ENCODE data around the gene PRDM10. TPM values are rescaled to one million over a fixed set of nuclear protein-coding genes. Genes with fewer than 3 reads are reported as not detected.

PRDM10 gene
- total RNA-seq, 1 donor from 2014 or later: 14.6 TPM

- no peak for DNase-seq
- no peak for TF ChIP-seq CTCF (IDR thresholded peaks at IDR 0.05)
- H3K27me3 Mint-ChIP-seq: peaks cover 2% of the 10 kb centered on the region
- H3K4me1 Mint-ChIP-seq: no peaks in the 10 kb centered on the region
- H3K36me3 Mint-ChIP-seq (ENCODE audit: low read depth): peaks cover 2% of the 10 kb centered on the region
- no peak for ATAC-seq (ENCODE audit: low read depth)
- no peak overlapping the region for H3K27ac Mint-ChIP-seq
- POLR2A ChIA-PET: no interaction called here
- CTCF ChIA-PET: no interaction called here
- intact Hi-C loops (cut with micrococcal nuclease): no loop called here
- no peak overlapping the region for H3K4me3 Mint-ChIP-seq
- no peaks in the 10 kb centered on the region for H3K9me3 Mint-ChIP-seq
These were observed 149.0 kb downstream of the PRDM10 start for GRCh38 chr11:129853518-129854231.

- TF ChIP-seq CTCF (IDR thresholded peaks at IDR 0.05): no peak
- no peaks in the 10 kb centered on the region for H3K36me3 Mint-ChIP-seq (ENCODE audit: low read depth)
- H3K27me3 Mint-ChIP-seq: peaks cover 2% of the 10 kb centered on the region
- no peaks in the 10 kb centered on the region for H3K9me3 Mint-ChIP-seq
- no peak for ATAC-seq (ENCODE audit: low read depth)
- no peak for DNase-seq
- no peak overlapping the region for H3K4me3 Mint-ChIP-seq
- H3K27ac Mint-ChIP-seq: no peak overlapping the region
- POLR2A ChIA-PET: no interaction called here
- H3K4me1 Mint-ChIP-seq: no peaks in the 10 kb centered on the region
- CTCF ChIA-PET: no interaction called here
- intact Hi-C loops (cut with micrococcal nuclease): no loop called here
These were observed 150.4 kb downstream of the PRDM10 start for GRCh38 chr11:129852125-129852740.

Other genes starting within 250 kb of the PRDM10 start
- not detected in 2 replicates for gene TMEM45B, start 187.0 kb downstream of the PRDM10 start, total RNA-seq
- 27.2 and 28.9 TPM in 2 replicates for gene NFRKB, start 107.3 kb downstream of the PRDM10 start, total RNA-seq
- 47.7 and 50.8 TPM in 2 replicates for gene APLP2, start 67.1 kb upstream of the PRDM10 start, total RNA-seq
- 22.6 and 23.9 TPM in 2 replicates for gene ST14, start 156.9 kb upstream of the PRDM10 start, total RNA-seq

Data from activated B cell treated with CpG ODN at 0.5 μM for 24 hours (primary cell).